OCI-LY7 (cell line): ENCODE data around the gene PARVB. TPM values are rescaled to one million over a fixed set of nuclear protein-coding genes. Genes with fewer than 3 reads are reported as not detected.

Experiments
- BruUV-seq: library from RNA; stranded (reverse); fragments of 400-500 nt; replicated peaks from 2 replicates; lab custom pipeline; 2021; lab: Mats Ljungman, UMichigan
- CTCF ChIA-PET: fragments of 300-600 bp; sonication (Branson Sonifier 250); formaldehyde crosslinking; loops from one replicate; lab custom pipeline; 2022; ENCODE audit warnings: antibody characterized with exemption; ENCODE audit not compliant: unreplicated experiment; lab: Charles Lee
- POLR2A ChIA-PET: fragments of 300-600 bp; sonication (Branson Sonifier 250); formaldehyde crosslinking; loops from one replicate; lab custom pipeline; 2022; ENCODE audit warnings: antibody characterized with exemption; lab: Charles Lee
- DNase-seq: peaks from one replicate; pipeline ENCODE4 v3.0.0-alpha.2; 2015; ENCODE audit warnings: low spot score
- H2AFZ ChIP-seq: fragments of 200-600 bp; sonication (generic), shearing (Covaris generic); 2 replicates; pipeline ENCODE4 v1.6.1; 2014; ENCODE audit warnings: mild to moderate bottlenecking, antibody characterized with exemption, low read length, moderate library complexity
- H3K27ac ChIP-seq: fragments of 200-600 bp; sonication (generic); 2 replicates; pipeline ENCODE4 v1.5.1; 2014; ENCODE audit warnings: mixed run types, low read depth, mild to moderate bottlenecking, moderate library complexity, low read length, inconsistent platforms; ENCODE audit not compliant: poor library complexity, severe bottlenecking
- H3K36me3 ChIP-seq: fragments of 200-600 bp; sonication (generic); 2 replicates; pipeline ENCODE4 v1.6.1; 2014; ENCODE audit warnings: mild to moderate bottlenecking, antibody characterized with exemption, low read length, moderate library complexity, mixed read lengths; ENCODE audit not compliant: insufficient read depth
- H3K4me1 ChIP-seq: fragments of 200-600 bp; sonication (generic); 2 replicates; pipeline ENCODE4 v1.5.1; 2014; ENCODE audit warnings: mild to moderate bottlenecking, low read length; ENCODE audit not compliant: insufficient read depth, poor library complexity, severe bottlenecking
- H3K4me2 ChIP-seq: fragments of 200-600 bp; sonication (generic); 2 replicates; pipeline ENCODE4 v1.6.1; 2014; ENCODE audit warnings: mild to moderate bottlenecking, low read length
- H3K4me3 ChIP-seq: fragments of 200-600 bp; sonication (generic); 2 replicates; pipeline ENCODE4 v1.5.1; 2014; ENCODE audit warnings: mild to moderate bottlenecking, low read depth, low read length; ENCODE audit not compliant: poor library complexity, severe bottlenecking
- H3K79me2 ChIP-seq: fragments of 200-600 bp; sonication (generic); 2 replicates; pipeline ENCODE4 v1.6.1; 2016; ENCODE audit warnings: low read depth, mild to moderate bottlenecking, low read length, moderate library complexity, mixed read lengths; ENCODE audit not compliant: insufficient read depth
- H3K9me2 ChIP-seq: fragments of 200-600 bp; sonication (generic); 2 replicates; pipeline ENCODE4 v1.6.1; 2016; ENCODE audit warnings: mild to moderate bottlenecking, low read length, mixed read lengths; ENCODE audit not compliant: insufficient read depth
- H3K9me3 ChIP-seq: fragments of 200-600 bp; sonication (generic); 2 replicates; pipeline ENCODE4 v1.6.1; 2014; ENCODE audit warnings: mild to moderate bottlenecking, mixed run types, low read length, mixed read lengths
- H4K20me1 ChIP-seq: fragments of 200-600 bp; sonication (generic); 2 replicates; pipeline ENCODE4 v1.6.1; 2014; ENCODE audit warnings: mild to moderate bottlenecking, antibody characterized with exemption, low read length, moderate library complexity, mixed read lengths; ENCODE audit not compliant: insufficient read depth
- EZH2phosphoT487 ChIP-seq: fragments of 200-600 bp; sonication (generic); IDR thresholded peaks from 2 replicates; pipeline ENCODE4 v1.6.1; 2018; ENCODE audit warnings: low read depth, borderline replicate concordance, mild to moderate bottlenecking, mixed run types, antibody characterized with exemption, low read length, moderate library complexity, mixed read lengths
- intact Hi-C: fragments of 100-400 bp; cut with micrococcal nuclease; formaldehyde crosslinking; loops from one replicate; pipeline ENCODE4 v1.10.0; 2022; ENCODE audit not compliant: unreplicated experiment
- total RNA-seq, 2 experiments: library from RNA; depleted of rRNA in 1 of 2; stranded (reverse); fragments of >200 nt in 1 of 2; shearing (Covaris generic) in 1 of 2; gene quantifications; 2 replicates each; pipeline ENCODE4 v1.2.3, GENCODE V29; 2014 to 2022
- TF ChIP-seq, protein P1 (sequence below): fragments of 200-600 bp; sonication (generic); conservative IDR thresholded peaks from 2 replicates; pipeline ENCODE4 v1.5.1; 2014; ENCODE audit warnings: mild to moderate bottlenecking, antibody characterized with exemption, low read length, moderate library complexity, mixed read lengths

The PARVB gene
- total RNA-seq, 2 experiments from 2014 or later: 0.34 TPM; not detected in 1

GRCh38 chr22:44197271-44197670 lies 173.2 kb downstream of the PARVB start:
- H3K4me1 ChIP-seq: peaks cover 12% of the 10 kb centered on the region
- no peaks in the 10 kb centered on the region for H4K20me1 ChIP-seq
- no peaks in the 10 kb centered on the region for H3K36me3 ChIP-seq
- H3K9me3 ChIP-seq: no peaks in the 10 kb centered on the region
- ChIA-PET POLR2A (no interaction called here), CTCF (no interaction called here)
- TF ChIP-seq EZH2phosphoT487: no peak
- TF ChIP-seq, protein P1, sequence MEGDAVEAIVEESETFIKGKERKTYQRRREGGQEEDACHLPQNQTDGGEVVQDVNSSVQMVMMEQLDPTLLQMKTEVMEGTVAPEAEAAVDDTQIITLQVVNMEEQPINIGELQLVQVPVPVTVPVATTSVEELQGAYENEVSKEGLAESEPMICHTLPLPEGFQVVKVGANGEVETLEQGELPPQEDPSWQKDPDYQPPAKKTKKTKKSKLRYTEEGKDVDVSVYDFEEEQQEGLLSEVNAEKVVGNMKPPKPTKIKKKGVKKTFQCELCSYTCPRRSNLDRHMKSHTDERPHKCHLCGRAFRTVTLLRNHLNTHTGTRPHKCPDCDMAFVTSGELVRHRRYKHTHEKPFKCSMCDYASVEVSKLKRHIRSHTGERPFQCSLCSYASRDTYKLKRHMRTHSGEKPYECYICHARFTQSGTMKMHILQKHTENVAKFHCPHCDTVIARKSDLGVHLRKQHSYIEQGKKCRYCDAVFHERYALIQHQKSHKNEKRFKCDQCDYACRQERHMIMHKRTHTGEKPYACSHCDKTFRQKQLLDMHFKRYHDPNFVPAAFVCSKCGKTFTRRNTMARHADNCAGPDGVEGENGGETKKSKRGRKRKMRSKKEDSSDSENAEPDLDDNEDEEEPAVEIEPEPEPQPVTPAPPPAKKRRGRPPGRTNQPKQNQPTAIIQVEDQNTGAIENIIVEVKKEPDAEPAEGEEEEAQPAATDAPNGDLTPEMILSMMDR: no peak
- no peaks in the 10 kb centered on the region for H3K79me2 ChIP-seq
- no TSS peak for BruUV-seq
- no peak overlapping the region for H3K27ac ChIP-seq
- no peaks in the 10 kb centered on the region for H3K9me2 ChIP-seq
- DNase-seq: no peak
- H3K4me3 ChIP-seq: no peak overlapping the region
- intact Hi-C loops: loop anchor here (10.0 kb wide), 1 partner anchor 128 kb away; no protein-coding TSS in a partner anchor
- H2AFZ ChIP-seq: no peak overlapping the region
- H3K4me2 ChIP-seq: no peak overlapping the region

DNA sequence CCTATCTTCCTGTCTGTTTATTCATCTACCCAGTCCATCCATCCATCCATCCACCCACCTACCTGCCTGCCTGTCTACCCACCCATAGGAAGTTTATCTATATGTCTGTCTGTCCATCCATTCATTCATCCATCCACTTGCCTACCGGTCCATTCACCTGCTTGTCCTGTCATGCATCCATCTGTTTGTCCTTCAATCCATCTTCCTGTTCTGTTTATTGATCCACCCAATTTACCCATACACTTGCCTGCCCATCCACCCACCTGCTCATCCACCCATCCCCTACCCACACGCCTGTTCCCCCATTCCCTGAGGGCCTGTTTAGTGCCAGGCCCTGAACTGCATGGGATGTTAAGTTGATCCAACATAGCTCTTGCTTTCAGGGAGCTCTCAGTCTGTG lies 175.1 kb downstream of the PARVB start:
- CTCF ChIA-PET: no interaction called here
- Histone ChIP-seq H3K36me3 (no peaks in the 10 kb centered on the region), H4K20me1 (no peaks in the 10 kb centered on the region), H3K79me2 (no peaks in the 10 kb centered on the region), H3K27ac (no peak overlapping the region), H2AFZ (no peak overlapping the region), H3K4me3 (no peak overlapping the region), H3K9me2 (no peaks in the 10 kb centered on the region), H3K4me1 (peaks cover 13% of the 10 kb centered on the region), H3K9me3 (no peaks in the 10 kb centered on the region), H3K4me2 (no peak overlapping the region)
- POLR2A ChIA-PET: no interaction called here
- no peak for DNase-seq
- BruUV-seq: no TSS peak
- no peak for TF ChIP-seq EZH2phosphoT487
- TF ChIP-seq, protein P1: no peak
- intact Hi-C loops: loop anchor here (10.0 kb wide), 1 partner anchor 126 kb away; no protein-coding TSS in a partner anchor

DNA sequence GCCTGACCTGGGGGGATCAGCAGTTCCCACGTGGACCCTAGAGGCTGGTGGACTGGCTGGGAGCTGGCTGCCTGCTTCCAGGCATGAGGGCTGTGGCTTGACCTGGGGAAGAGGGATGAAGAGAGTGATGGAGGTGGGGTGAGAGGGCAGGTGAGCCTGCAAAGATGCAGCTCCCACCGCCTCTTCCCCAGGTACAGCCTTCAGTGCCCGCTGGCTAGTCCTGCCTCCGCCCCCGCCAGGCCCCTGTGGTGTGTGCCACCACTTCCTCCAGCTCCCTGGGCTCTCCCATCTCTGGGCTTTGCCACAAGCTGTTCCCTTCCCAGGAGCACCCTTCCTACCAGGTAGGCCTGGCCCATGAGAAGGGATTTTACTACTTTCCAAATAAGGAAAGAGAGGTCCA lies 175.8 kb downstream of the PARVB start:
- Histone ChIP-seq H3K4me2 (no peak overlapping the region), H3K9me3 (no peaks in the 10 kb centered on the region), H3K4me3 (no peak overlapping the region), H3K9me2 (no peaks in the 10 kb centered on the region), H3K36me3 (no peaks in the 10 kb centered on the region), H4K20me1 (no peaks in the 10 kb centered on the region), H3K79me2 (no peaks in the 10 kb centered on the region), H3K27ac (no peak overlapping the region), H3K4me1 (peaks cover 19% of the 10 kb centered on the region), H2AFZ (no peak overlapping the region)
- POLR2A ChIA-PET: no interaction called here
- CTCF ChIA-PET: no interaction called here
- DNase-seq: no peak
- TF ChIP-seq, protein P1: no peak
- no peak for TF ChIP-seq EZH2phosphoT487
- no TSS peak for BruUV-seq
- intact Hi-C loops: loop anchor here (10.0 kb wide), 1 partner anchor 125 kb away; no protein-coding TSS in a partner anchor
